Measurements from ENCODE around the gene DZIP1. TPM values are rescaled to one million over a fixed set of nuclear protein-coding genes. Genes with fewer than 3 reads are reported as not detected.

DZIP1 gene
- total RNA-seq, 1 experiment from 2014 or later = 0.17 TPM

DNA sequence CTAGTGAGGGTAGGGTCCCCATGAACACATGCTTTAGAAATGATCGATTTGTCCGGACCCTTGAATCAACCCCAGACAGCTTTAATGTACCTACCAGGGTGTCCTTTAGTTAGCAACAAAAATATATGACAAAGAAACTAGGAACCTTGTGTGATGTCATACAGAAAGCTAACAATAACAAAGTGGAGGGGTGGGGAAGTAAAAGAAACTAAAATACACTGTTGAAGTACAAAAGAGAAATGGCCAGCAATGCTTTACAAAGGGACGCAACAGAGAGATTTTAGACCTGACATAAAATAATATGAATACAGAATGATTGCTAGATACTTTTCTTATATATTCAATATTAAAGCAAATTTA lies 40.0 kb downstream of the DZIP1 start:
- no peak overlapping the region for H3K9ac ChIP-seq (ENCODE audit: low read length)
- H3K9me3 ChIP-seq (ENCODE audit: control insufficient read depth in 1 of 2, insufficient read depth in 1 of 2, low read depth in 1 of 2, low read length in 2 of 2) = no peaks in the 10 kb centered on the region
- TF ChIP-seq POLR2A (IDR thresholded peaks at IDR 0.05; ENCODE audit: borderline replicate concordance, extremely low read depth, insufficient read depth, insufficient read length) = no peak
- no peak for TF ChIP-seq RAD21 (IDR thresholded peaks at IDR 0.05; ENCODE audit: low read depth)
- TF ChIP-seq SIN3A (IDR thresholded peaks at IDR 0.05; ENCODE audit: low read depth) = no peak
- H3K4me2 ChIP-seq (ENCODE audit: low read length) = peak overlapping the region; percentile 19
- POLR2A ChIA-PET = no interaction called here
- peak overlapping the region; percentile 4 for H2AFZ ChIP-seq (ENCODE audit: low read depth, low read length, poor library complexity, severe bottlenecking)
- H4K20me1 ChIP-seq (ENCODE audit: insufficient read depth) = no peaks in the 10 kb centered on the region
- DNase-seq (ENCODE audit: low read depth, low spot score) (no peak), ATAC-seq (0 out of 2 replicates have a peak, but pooled peaks have one; percentile 11)
- H3K79me2 ChIP-seq (ENCODE audit: insufficient read depth, low read length) = no peaks in the 10 kb centered on the region
- RAD21 ChIA-PET (ENCODE audit: low non-redundant PET in 1 of 2, low total read pairs in 2 of 2, uncharacterized antibody in 2 of 2, unreplicated experiment in 2 of 2) = no interaction called here
- H3K4me3 ChIP-seq (replicated peaks in 1 of 2; ENCODE audit: low read depth in 1 of 2, low read length in 2 of 2) = no peak overlapping the region
- no peak overlapping the region for H3K27ac ChIP-seq (ENCODE audit: low read depth, low read length)
- CTCF ChIA-PET = interaction anchor here (1.0 to 1.1 kb wide), 2 partner anchors 19 to 41 kb away, joined by 3 read pairs; no protein-coding TSS in a partner anchor
- no peaks in the 10 kb centered on the region for H3K36me3 ChIP-seq (ENCODE audit: control insufficient read depth in 1 of 2, insufficient read depth in 2 of 2, low read length in 2 of 2)
- H3K9me2 ChIP-seq (ENCODE audit: insufficient read depth) = no peaks in the 10 kb centered on the region
- H3K4me1 ChIP-seq (ENCODE audit: control insufficient read depth in 1 of 2, insufficient read depth in 2 of 2, low read length in 2 of 2) = peaks cover 6 to 9% of the 10 kb centered on the region in 2 experiments; a peak in 2 of 4 replicates
- intact Hi-C loops (cut with micrococcal nuclease) = no loop called here
- no peaks in the 10 kb centered on the region for H3K27me3 ChIP-seq (ENCODE audit: insufficient read depth, low read length)
- BruUV-seq (replicated peaks) = no TSS peak

DNA sequence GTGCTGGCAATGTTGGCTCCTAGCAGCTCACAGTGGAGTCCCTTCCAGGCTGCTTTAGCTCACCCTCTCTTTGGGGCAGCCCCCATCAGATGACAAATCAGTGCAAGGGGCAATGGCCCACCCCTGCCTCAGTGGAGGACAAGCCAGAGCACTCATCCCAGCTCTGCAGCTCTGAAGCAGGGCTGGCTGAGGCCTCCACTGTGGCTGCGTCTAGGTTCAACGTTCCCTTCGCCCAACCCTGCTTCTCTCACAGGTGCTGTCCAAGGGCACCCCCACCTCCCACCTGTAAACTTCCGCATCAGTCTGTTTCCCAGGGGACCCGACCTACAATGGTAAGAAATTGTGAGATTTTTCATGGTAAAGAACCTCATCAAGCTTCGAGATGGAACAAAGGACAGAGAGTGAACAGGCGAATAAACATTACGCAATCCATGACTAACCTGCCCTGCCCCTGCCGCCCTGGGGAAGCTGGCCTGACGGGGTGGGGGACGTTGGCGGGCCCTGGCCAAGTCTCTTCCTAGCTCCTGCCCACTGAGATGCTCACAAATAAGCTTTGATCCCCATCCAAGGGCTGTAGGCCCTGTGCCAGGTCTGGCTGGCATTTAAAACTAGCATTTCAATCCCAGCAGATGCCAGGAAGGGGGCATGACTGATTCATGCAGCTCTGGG lies 40.5 kb downstream of the DZIP1 start:
- RAD21 ChIA-PET (ENCODE audit: low non-redundant PET in 1 of 2, low total read pairs in 2 of 2, uncharacterized antibody in 2 of 2, unreplicated experiment in 2 of 2) = no interaction called here

More for the DNA sequence above, 40.5 kb downstream of the DZIP1 start:
- Histone ChIP-seq H3K4me2 (ENCODE audit: low read length) (peak overlapping the region; percentile 19), H3K9me3 (ENCODE audit: control insufficient read depth in 1 of 2, insufficient read depth in 1 of 2, low read depth in 1 of 2, low read length in 2 of 2) (no peaks in the 10 kb centered on the region), H3K36me3 (ENCODE audit: control insufficient read depth in 1 of 2, insufficient read depth in 2 of 2, low read length in 2 of 2) (no peaks in the 10 kb centered on the region), H2AFZ (ENCODE audit: low read depth, low read length, poor library complexity, severe bottlenecking) (peak overlapping the region; percentile 4), H4K20me1 (ENCODE audit: insufficient read depth) (no peaks in the 10 kb centered on the region), H3K79me2 (ENCODE audit: insufficient read depth, low read length) (no peaks in the 10 kb centered on the region), H3K27ac (ENCODE audit: low read depth, low read length) (no peak overlapping the region), H3K27me3 (ENCODE audit: insufficient read depth, low read length) (no peaks in the 10 kb centered on the region), H3K4me1 (ENCODE audit: control insufficient read depth in 1 of 2, insufficient read depth in 2 of 2, low read length in 2 of 2) (peaks cover 6 to 9% of the 10 kb centered on the region in 2 experiments; a peak in 2 of 4 replicates), H3K9ac (ENCODE audit: low read length) (no peak overlapping the region), H3K9me2 (ENCODE audit: insufficient read depth) (no peaks in the 10 kb centered on the region), H3K4me3 (replicated peaks in 1 of 2; ENCODE audit: low read depth in 1 of 2, low read length in 2 of 2) (no peak overlapping the region)
- intact Hi-C loops (cut with micrococcal nuclease) = no loop called here
- no TSS peak for BruUV-seq (replicated peaks)
- CTCF ChIA-PET = interaction anchor here (1.0 to 1.1 kb wide), 2 partner anchors 20 to 40 kb away, joined by 3 read pairs; no protein-coding TSS in a partner anchor
- POLR2A ChIA-PET = no interaction called here
- ATAC-seq = peak; percentile 69
- TF ChIP-seq CEBPB (IDR thresholded peaks at IDR 0.05; ENCODE audit: low read depth) = peak; percentile 94
- TF ChIP-seq POLR2A (IDR thresholded peaks at IDR 0.05; ENCODE audit: borderline replicate concordance, extremely low read depth, insufficient read depth, insufficient read length) = no peak
- TF ChIP-seq FOSL1 (IDR thresholded peaks at IDR 0.05; ENCODE audit: low read depth) = 0 out of 2 replicates have a peak, but pooled peaks have one; percentile 20
- TF ChIP-seq, protein P1, sequence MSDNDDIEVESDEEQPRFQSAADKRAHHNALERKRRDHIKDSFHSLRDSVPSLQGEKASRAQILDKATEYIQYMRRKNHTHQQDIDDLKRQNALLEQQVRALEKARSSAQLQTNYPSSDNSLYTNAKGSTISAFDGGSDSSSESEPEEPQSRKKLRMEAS (IDR thresholded peaks at IDR 0.05) = no peak
- TF ChIP-seq, protein P2, sequence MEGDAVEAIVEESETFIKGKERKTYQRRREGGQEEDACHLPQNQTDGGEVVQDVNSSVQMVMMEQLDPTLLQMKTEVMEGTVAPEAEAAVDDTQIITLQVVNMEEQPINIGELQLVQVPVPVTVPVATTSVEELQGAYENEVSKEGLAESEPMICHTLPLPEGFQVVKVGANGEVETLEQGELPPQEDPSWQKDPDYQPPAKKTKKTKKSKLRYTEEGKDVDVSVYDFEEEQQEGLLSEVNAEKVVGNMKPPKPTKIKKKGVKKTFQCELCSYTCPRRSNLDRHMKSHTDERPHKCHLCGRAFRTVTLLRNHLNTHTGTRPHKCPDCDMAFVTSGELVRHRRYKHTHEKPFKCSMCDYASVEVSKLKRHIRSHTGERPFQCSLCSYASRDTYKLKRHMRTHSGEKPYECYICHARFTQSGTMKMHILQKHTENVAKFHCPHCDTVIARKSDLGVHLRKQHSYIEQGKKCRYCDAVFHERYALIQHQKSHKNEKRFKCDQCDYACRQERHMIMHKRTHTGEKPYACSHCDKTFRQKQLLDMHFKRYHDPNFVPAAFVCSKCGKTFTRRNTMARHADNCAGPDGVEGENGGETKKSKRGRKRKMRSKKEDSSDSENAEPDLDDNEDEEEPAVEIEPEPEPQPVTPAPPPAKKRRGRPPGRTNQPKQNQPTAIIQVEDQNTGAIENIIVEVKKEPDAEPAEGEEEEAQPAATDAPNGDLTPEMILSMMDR (IDR thresholded peaks at IDR 0.05 in 2 of 3, conservative IDR thresholded peaks at IDR 0.05 in 1 of 3; ENCODE audit: borderline replicate concordance in 1 of 3, insufficient read depth in 1 of 3, low read depth in 2 of 3, low read length in 2 of 3) = no peak
- peak; percentile 19 for TF ChIP-seq TCF7L2 (IDR thresholded peaks at IDR 0.05; ENCODE audit: borderline replicate concordance, extremely low read depth, insufficient read depth, insufficient read length)
- TF ChIP-seq, protein P3, sequence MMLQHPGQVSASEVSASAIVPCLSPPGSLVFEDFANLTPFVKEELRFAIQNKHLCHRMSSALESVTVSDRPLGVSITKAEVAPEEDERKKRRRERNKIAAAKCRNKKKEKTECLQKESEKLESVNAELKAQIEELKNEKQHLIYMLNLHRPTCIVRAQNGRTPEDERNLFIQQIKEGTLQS (IDR thresholded peaks at IDR 0.05) = no peak
- TF ChIP-seq ZBTB33 (IDR thresholded peaks at IDR 0.05; ENCODE audit: extremely low read depth, insufficient replicate concordance, low read length) = no peak
- TF ChIP-seq RAD21 (IDR thresholded peaks at IDR 0.05; ENCODE audit: low read depth) = no peak
- no peak for DNase-seq (ENCODE audit: low read depth, low spot score)

Data from HCT116 (cell line).